ENCODE measurements around the gene USP6NL. TPM values are rescaled to one million over a fixed set of nuclear protein-coding genes. Genes with fewer than 3 reads are reported as not detected.

USP6NL gene
- total and polyA plus RNA-seq, 2 of the 8 experiments (the other 6 are each of a cell fraction or from before 2014, with no cell fraction given) = 10.9 to 28.8 TPM

DNA sequence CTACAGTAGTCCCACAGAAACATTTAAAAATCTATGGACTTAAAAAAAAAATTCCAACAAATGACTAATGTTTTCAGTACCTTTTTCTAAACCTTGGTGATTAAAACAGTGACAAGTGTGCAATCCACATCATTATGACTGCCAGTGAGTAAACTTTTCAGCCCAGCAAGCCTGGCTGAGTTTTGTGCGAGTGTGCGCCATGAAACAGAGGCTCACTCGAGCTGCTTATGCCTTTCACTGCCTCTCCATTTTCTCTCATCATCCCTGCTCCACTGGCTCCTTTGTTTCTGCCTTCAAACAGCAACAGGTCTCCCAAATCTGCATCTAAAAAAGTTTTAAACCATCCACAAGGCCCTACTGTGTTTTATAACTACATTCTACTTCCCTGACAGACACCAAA lies 105.8 kb downstream of the USP6NL start:
- Histone ChIP-seq H3K27me3 (replicated peaks in 1 of 4; ENCODE audit: control insufficient read depth in 3 of 4, extremely low read depth in 1 of 4, insufficient read depth in 3 of 4, low read length in 3 of 4) (no peaks in the 10 kb centered on the region), H4K5ac (ENCODE audit: insufficient read length, low read depth, low read length) (no peak overlapping the region), H3K9me3 (ENCODE audit: insufficient read depth in 2 of 2, low read depth in 1 of 2, low read length in 1 of 2) (no peaks in the 10 kb centered on the region), H3K79me1 (ENCODE audit: low read depth, low read length) (no peaks in the 10 kb centered on the region; the same call in 1 of the 2 replicates), H3K23me2 (ENCODE audit: low read depth, low read length) (no peaks in the 10 kb centered on the region), H3K23ac (ENCODE audit: insufficient read length) (no peak overlapping the region), H3K27ac (ENCODE audit: low read depth, low read length) (no peak overlapping the region), H3K4me1 (replicated peaks in 1 of 4; ENCODE audit: control insufficient read depth in 3 of 4, insufficient read depth in 4 of 4, low read length in 3 of 4) (peaks cover 0 to 4% (median 2%) of the 10 kb centered on the region in 4 experiments; a peak in 4 of 7 replicates), H3K18ac (ENCODE audit: extremely low read depth, low read length) (no peak overlapping the region), H3K56ac (replicated peaks; ENCODE audit: insufficient read length, low read depth, low read length) (no peak overlapping the region), H3K14ac (ENCODE audit: insufficient read length) (no peak overlapping the region), H2BK15ac (ENCODE audit: low read length) (no peak overlapping the region), H2AFZ (ENCODE audit: low read length) (no peak overlapping the region), H3K79me2 (ENCODE audit: control insufficient read depth in 1 of 2, insufficient read depth in 2 of 2, low read length in 2 of 2) (0 out of 4 replicates have a peak, but pooled peaks cover 0 to 2% of the 10 kb centered on the region in 2 experiments), H4K8ac (ENCODE audit: extremely low read depth, insufficient read depth, low read length) (no peak overlapping the region), H2BK120ac (replicated peaks; ENCODE audit: low read depth, low read length) (no peak overlapping the region), H2BK5ac (ENCODE audit: low read depth, low read length) (no peak overlapping the region), H3K4ac (replicated peaks; ENCODE audit: insufficient read length, low read depth, low read length) (no peak overlapping the region), H2AK5ac (ENCODE audit: low read depth, low read length) (no peak overlapping the region), H3K4me2 (ENCODE audit: insufficient read depth in 1 of 2, low read depth in 2 of 2, low read length in 2 of 2) (peak overlapping the region in 1 of 2 experiments; percentile 23; a peak in 2 of 4 replicates), H3K36me3 (ENCODE audit: control insufficient read depth in 2 of 4, insufficient read depth in 4 of 4, low read length in 3 of 4) (peaks cover 0 to 5% (median 0%) of the 10 kb centered on the region in 4 experiments; a peak in 2 of 8 replicates), H3K9ac (replicated peaks in 1 of 4; ENCODE audit: extremely low read depth in 1 of 4, low read depth in 3 of 4, low read length in 3 of 4) (peak overlapping the region in 1 of 4 experiments; percentile 10; a peak in 1 of 7 replicates), H2BK20ac (ENCODE audit: low read length) (no peak overlapping the region), H3K4me3 (ENCODE audit: extremely low read depth in 1 of 4, insufficient read depth in 2 of 4, low read depth in 3 of 4, low read length in 4 of 4) (no peak overlapping the region), H4K20me1 (replicated peaks in 1 of 2; ENCODE audit: control insufficient read depth in 1 of 2, insufficient read depth in 2 of 2, low read length in 2 of 2) (no peaks in the 10 kb centered on the region), H2BK12ac (ENCODE audit: low read depth, low read length) (no peak overlapping the region), H4K91ac (replicated peaks; ENCODE audit: insufficient read length, low read length) (no peak overlapping the region)
- FAIRE-seq = no peak
- ChIA-PET POLR2A (ENCODE audit: partially characterized antibody) (interaction anchor here (1.3 kb wide), 1 partner anchor 144 kb away, joined by 3 read pairs; no protein-coding TSS in a partner anchor), CTCF (ENCODE audit: partially characterized antibody) (interaction anchor here (0.6 to 2.0 kb wide), 7 partner anchors 10 to 481 kb away, joined by 3 to 20 read pairs (median 4); no protein-coding TSS in a partner anchor)
- no peak for DNase-seq (ENCODE audit: low read depth in 1 of 2, low spot score in 2 of 2)
- WGBS, 2 experiments (ENCODE audit: extremely low coverage in 1 of 2, insufficient coverage in 1 of 2, insufficient read length in 1 of 2, insufficient replicate concordance in 2 of 2, low coverage in 1 of 2, low lambda C conversion rate in 2 of 2, missing lambda C conversion rate in 1 of 2) = 86% methylated on average over 3 of the region's 3 CpGs; no CpG with 5 or more reads in 1 of the 2 experiments
- no peak for TF ChIP-seq GTF2F1 (IDR thresholded peaks at IDR 0.05; ENCODE audit: borderline replicate concordance, low read depth, low read length)
- TF ChIP-seq CBX5 (IDR thresholded peaks at IDR 0.05; ENCODE audit: low read depth, low read length) = no peak
- no peak for TF ChIP-seq MAFK (IDR thresholded peaks at IDR 0.05; ENCODE audit: low read depth, low read length)
- TF ChIP-seq SRF (IDR thresholded peaks at IDR 0.05; ENCODE audit: low read depth, low read length) = no peak
- TF ChIP-seq POLR2AphosphoS5 (IDR thresholded peaks at IDR 0.05; ENCODE audit: low read depth, low read length) = no peak
- TF ChIP-seq, protein P1, sequence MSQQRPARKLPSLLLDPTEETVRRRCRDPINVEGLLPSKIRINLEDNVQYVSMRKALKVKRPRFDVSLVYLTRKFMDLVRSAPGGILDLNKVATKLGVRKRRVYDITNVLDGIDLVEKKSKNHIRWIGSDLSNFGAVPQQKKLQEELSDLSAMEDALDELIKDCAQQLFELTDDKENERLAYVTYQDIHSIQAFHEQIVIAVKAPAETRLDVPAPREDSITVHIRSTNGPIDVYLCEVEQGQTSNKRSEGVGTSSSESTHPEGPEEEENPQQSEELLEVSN (IDR thresholded peaks at IDR 0.05) = no peak
- no peak for TF ChIP-seq JUN (IDR thresholded peaks at IDR 0.05; ENCODE audit: low read depth, low read length)
- no peak for TF ChIP-seq CHD1 (IDR thresholded peaks at IDR 0.05; ENCODE audit: low read depth, low read length)
- TF ChIP-seq EP300 (IDR thresholded peaks at IDR 0.05; ENCODE audit: borderline replicate concordance in 1 of 2, low read depth in 2 of 2, low read length in 2 of 2) = no peak
